Measurements from ENCODE around the gene FCRLB.

The FCRLB gene

GRCh38 chr1:161706482-161707347, 14.6 kb upstream of the FCRLB start, which contains the start of gene FCRLA:
TSS of gene FCRLA (plus strand) at chr1:161707229. CDS start at chr1:161707265, 36 bp downstream.
- TF ChIP-seq CTCF (IDR thresholded peaks at IDR 0.05; ENCODE audit: control insufficient read depth, insufficient read depth, low read depth, low read length, missing control alignments): no peak
- DNase-seq (ENCODE audit: low read depth): peak; percentile 90
- H3K4me3 ChIP-seq (ENCODE audit: control insufficient read depth, low read depth, low read length): no peak within 1 kb of the TSS

DNA sequence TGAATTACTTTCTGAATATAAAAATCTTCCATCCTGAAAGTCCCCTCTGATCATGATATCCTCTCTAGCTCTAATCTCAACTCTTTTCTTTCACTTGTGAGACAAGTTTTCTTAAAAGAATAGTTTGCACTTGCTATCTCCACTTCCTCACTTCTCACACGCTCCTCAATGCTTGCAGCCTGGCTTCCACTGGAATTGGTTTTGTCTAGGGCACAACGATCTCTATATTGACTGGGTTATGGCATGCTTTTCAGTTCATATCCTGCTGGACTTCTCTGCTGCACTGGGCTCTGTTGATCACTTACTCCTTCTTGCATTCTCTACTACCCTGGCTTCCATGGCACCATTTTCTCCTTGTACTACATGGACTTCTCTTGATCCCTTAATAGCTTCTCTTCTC, 13.8 kb upstream of the FCRLB start:
- DNase-seq (ENCODE audit: low read depth): no peak
- no peak for TF ChIP-seq CTCF (IDR thresholded peaks at IDR 0.05; ENCODE audit: control insufficient read depth, insufficient read depth, low read depth, low read length, missing control alignments)
- H3K4me3 ChIP-seq (ENCODE audit: control insufficient read depth, low read depth, low read length): no peak overlapping the region

DNA sequence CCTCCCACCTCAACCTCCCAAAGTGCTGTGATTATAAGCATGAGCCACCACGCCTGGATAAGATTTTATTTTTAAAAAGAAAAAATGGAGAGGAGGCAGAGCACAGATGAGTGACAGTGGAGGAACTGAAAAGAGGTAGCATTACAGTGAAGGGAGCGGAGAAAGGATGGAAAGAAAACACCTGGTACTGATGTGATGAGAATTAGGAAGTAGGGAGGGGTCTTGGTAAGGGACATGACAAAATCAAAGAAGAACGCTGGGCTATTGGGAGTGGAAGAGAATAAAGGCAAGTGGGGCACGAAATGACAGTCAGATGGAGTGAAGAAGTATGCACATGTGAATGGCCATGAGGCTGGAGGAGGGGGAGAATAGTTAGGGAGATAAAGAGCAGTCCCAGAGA, 12.0 kb upstream of the FCRLB start:
- DNase-seq (ENCODE audit: low read depth): no peak
- TF ChIP-seq CTCF (IDR thresholded peaks at IDR 0.05; ENCODE audit: control insufficient read depth, insufficient read depth, low read depth, low read length, missing control alignments): no peak
- no peak overlapping the region for H3K4me3 ChIP-seq (ENCODE audit: control insufficient read depth, low read depth, low read length)

- H3K4me3 ChIP-seq (ENCODE audit: control insufficient read depth, low read depth, low read length): no peak overlapping the region
- no peak for TF ChIP-seq CTCF (IDR thresholded peaks at IDR 0.05; ENCODE audit: control insufficient read depth, insufficient read depth, low read depth, low read length, missing control alignments)
- no peak for DNase-seq (ENCODE audit: low read depth)
Observed at GRCh38 chr1:161710560-161710959, 10.8 kb upstream of the FCRLB start.

DNA sequence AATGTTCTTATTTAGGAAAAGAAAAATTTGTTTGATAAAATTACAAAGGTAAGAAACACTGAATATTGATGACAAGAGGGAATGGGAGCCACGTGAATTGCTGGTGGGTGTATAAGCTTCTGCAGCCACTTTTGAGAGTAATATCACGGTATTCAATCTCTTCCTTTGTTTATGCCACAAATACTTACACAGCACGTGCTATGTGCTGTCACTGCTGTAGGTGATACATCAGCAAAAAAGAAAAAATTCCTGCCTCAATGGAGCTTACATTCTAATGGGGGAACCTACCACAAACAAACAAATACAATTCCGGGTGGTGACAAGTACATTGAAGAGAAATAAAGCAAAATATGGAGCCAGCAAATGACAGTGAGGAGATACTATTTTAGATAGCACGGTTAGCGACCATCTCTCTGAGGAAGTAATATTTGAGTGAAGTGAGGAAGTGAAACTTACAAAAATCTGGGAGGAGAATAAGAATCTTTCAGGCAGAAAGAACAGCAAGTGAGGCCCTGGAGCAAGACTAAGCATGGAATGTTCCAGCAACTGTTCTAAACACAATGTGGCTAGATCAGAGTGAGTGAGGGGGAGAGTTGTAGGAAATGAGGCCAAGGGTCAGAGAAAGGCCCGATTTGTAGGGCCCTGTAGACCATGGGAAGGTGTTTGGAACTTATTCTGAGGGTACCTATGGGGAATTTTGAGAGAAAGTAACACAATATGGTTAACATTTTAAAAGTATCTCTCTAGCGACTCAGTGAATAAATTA, 2.6 kb upstream of the FCRLB start:
- DNase-seq (ENCODE audit: low read depth): no peak
- no peak overlapping the region for H3K4me3 ChIP-seq (ENCODE audit: control insufficient read depth, low read depth, low read length)
- TF ChIP-seq CTCF (IDR thresholded peaks at IDR 0.05; ENCODE audit: control insufficient read depth, insufficient read depth, low read depth, low read length, missing control alignments): no peak

- DNase-seq (ENCODE audit: low read depth): no peak
- H3K4me3 ChIP-seq (ENCODE audit: control insufficient read depth, low read depth, low read length): no peak overlapping the region
- no peak for TF ChIP-seq CTCF (IDR thresholded peaks at IDR 0.05; ENCODE audit: control insufficient read depth, insufficient read depth, low read depth, low read length, missing control alignments)
Observed at GRCh38 chr1:161719325-161719611, 2.1 kb upstream of the FCRLB start.
